ENCODE measurements around the gene SERPINA5. TPM values are rescaled to one million over a fixed set of nuclear protein-coding genes. Genes with fewer than 3 reads are reported as not detected.

The SERPINA5 gene
- polyA plus RNA-seq, 1 of the 3 experiments (the other 2 are of a cell fraction) = 0.08 TPM

- no peak overlapping the region for H3K4me3 ChIP-seq (ENCODE audit: low read depth in 2 of 2, low read length in 1 of 2)
- TF ChIP-seq JUND (IDR thresholded peaks at IDR 0.05) (no peak), REST (IDR thresholded peaks at IDR 0.05; ENCODE audit: low read depth, low read length) (no peak), USF2 (IDR thresholded peaks at IDR 0.05; ENCODE audit: borderline replicate concordance, low read depth, low read length) (no peak), FOXJ3 (CRISPR knock-in tag; IDR thresholded peaks at IDR 0.05) (no peak), RFX5 (IDR thresholded peaks at IDR 0.05; ENCODE audit: low read length) (no peak), FOXM1 (IDR thresholded peaks at IDR 0.05; ENCODE audit: low read depth) (no peak), MAX (IDR thresholded peaks at IDR 0.05; ENCODE audit: low read depth) (no peak), TAF1 (IDR thresholded peaks at IDR 0.05; ENCODE audit: borderline replicate concordance, low read depth, low read length) (no peak), PBX3 (IDR thresholded peaks at IDR 0.05) (no peak), RCOR1 (IDR thresholded peaks at IDR 0.05; ENCODE audit: low read length) (no peak), ELF1 (IDR thresholded peaks at IDR 0.05) (no peak), SMC3 (IDR thresholded peaks at IDR 0.05; ENCODE audit: low read depth, low read length) (no peak), RAD21 (IDR thresholded peaks at IDR 0.05; ENCODE audit: low read length) (no peak), ZBTB33 (IDR thresholded peaks at IDR 0.05; ENCODE audit: borderline replicate concordance, low read depth) (no peak), MXI1 (IDR thresholded peaks at IDR 0.05; ENCODE audit: low read depth, low read length) (no peak), USF1 (IDR thresholded peaks at IDR 0.05; ENCODE audit: borderline replicate concordance, low read depth) (no peak), EP300 (IDR thresholded peaks at IDR 0.05; ENCODE audit: borderline replicate concordance in 1 of 2, low read depth in 1 of 2, low read length in 1 of 2) (no peak)
- no peaks in the 10 kb centered on the region for H3K9me2 ChIP-seq
- no peaks in the 10 kb centered on the region for H3K9me3 ChIP-seq
- no peaks in the 10 kb centered on the region for H3K36me3 ChIP-seq (replicated peaks in 1 of 2; ENCODE audit: control insufficient read depth in 1 of 2, insufficient read depth in 2 of 2, low read length in 1 of 2)
- no peaks in the 10 kb centered on the region for H4K20me1 ChIP-seq (ENCODE audit: insufficient read depth)
- no peak overlapping the region for H3K27ac ChIP-seq (ENCODE audit: low read depth in 2 of 2, low read length in 1 of 2)
- H3K9ac ChIP-seq = no peak overlapping the region
- H3K79me2 ChIP-seq (ENCODE audit: insufficient read depth) = no peaks in the 10 kb centered on the region
- H3K4me2 ChIP-seq = no peak overlapping the region
- ChIA-PET CTCF (interaction anchor here (1.8 kb wide), 1 partner anchor 21 kb away, joined by 5 read pairs; no protein-coding TSS in a partner anchor), POLR2A (no interaction called here)
- no peak overlapping the region for H2AFZ ChIP-seq (ENCODE audit: low read depth)
- H3K27me3 ChIP-seq (ENCODE audit: insufficient read depth) = peaks cover 10% of the 10 kb centered on the region; the same call in 1 of the 2 replicates
- no peak for DNase-seq
- WGBS (ENCODE audit: low lambda C conversion rate) = 50% methylated on average over 1 of the region's 6 CpGs
- no peaks in the 10 kb centered on the region for H3F3A ChIP-seq (replicated peaks; ENCODE audit: insufficient read depth)
- no peaks in the 10 kb centered on the region for H3K4me1 ChIP-seq (ENCODE audit: control insufficient read depth in 1 of 2, insufficient read depth in 2 of 2, low read depth in 1 of 2, low read length in 1 of 2)
Observed at GRCh38 chr14:94570002-94570400, 11.2 kb upstream of the SERPINA5 start.

Data from SK-N-SH (cell line).